Karpas-422 (cell line): ENCODE data around the gene SPACA9. TPM values are rescaled to one million over a fixed set of nuclear protein-coding genes. Genes with fewer than 3 reads are reported as not detected.

Experiments used
- DNase-seq: peaks from one replicate; pipeline ENCODE4 v3.0.0-alpha.2; 2015
- H2AFZ ChIP-seq: fragments of 200-600 bp; sonication (generic); 2 replicates; pipeline ENCODE4 v1.6.1; 2014; ENCODE audit warnings: antibody characterized with exemption, low read length, mixed read lengths
- H3K27ac ChIP-seq: fragments of 200-600 bp; sonication (generic); 2 replicates; pipeline ENCODE4 v1.5.1; 2014; ENCODE audit warnings: mild to moderate bottlenecking, low read length, moderate library complexity
- H3K27me3 ChIP-seq: fragments of 200-600 bp; sonication (generic); 2 replicates; pipeline ENCODE4 v1.6.1; 2014; ENCODE audit warnings: low read length, mixed read lengths
- H3K36me3 ChIP-seq: fragments of 200-600 bp; sonication (generic); 2 replicates; pipeline ENCODE4 v1.6.1; 2014; ENCODE audit warnings: low read length, mixed read lengths; ENCODE audit not compliant: insufficient read depth
- H3K4me1 ChIP-seq: fragments of 200-600 bp; sonication (generic); 2 replicates; pipeline ENCODE4 v1.6.1; 2014; ENCODE audit warnings: mild to moderate bottlenecking, low read length, mixed read lengths
- H3K4me2 ChIP-seq: fragments of 200-600 bp; sonication (generic); 2 replicates; pipeline ENCODE4 v1.6.1; 2014; ENCODE audit warnings: low read length, low read depth, mild to moderate bottlenecking; ENCODE audit not compliant: poor library complexity, severe bottlenecking
- H3K4me3 ChIP-seq: fragments of 200-600 bp; sonication (generic); 2 replicates; pipeline ENCODE4 v1.5.1; 2014; ENCODE audit warnings: mild to moderate bottlenecking, antibody characterized with exemption, low read length, mixed read lengths
- H3K79me2 ChIP-seq: fragments of 200-600 bp; sonication (generic); 2 replicates; pipeline ENCODE4 v1.6.1; 2014; ENCODE audit warnings: mild to moderate bottlenecking, low read length, mixed read lengths
- H3K9ac ChIP-seq: fragments of 200-600 bp; sonication (generic); 2 replicates; pipeline ENCODE4 v1.6.0; 2014; ENCODE audit warnings: low read length
- H3K9me2 ChIP-seq: fragments of 200-600 bp; sonication (generic), shearing (Covaris generic); replicated peaks from 2 replicates; pipeline ENCODE4 v1.6.0; 2014; ENCODE audit warnings: mild to moderate bottlenecking, low read length, moderate library complexity; ENCODE audit not compliant: insufficient read depth
- H3K9me3 ChIP-seq: fragments of 300-700, 200-600 bp; sonication (generic); 2 replicates; pipeline ENCODE4 v1.6.1; 2014; ENCODE audit warnings: low read length, mixed read lengths
- H4K20me1 ChIP-seq: fragments of 200-600 bp; sonication (generic); 2 replicates; pipeline ENCODE4 v1.6.1; 2014; ENCODE audit warnings: mild to moderate bottlenecking, antibody characterized with exemption, low read length, low read depth; ENCODE audit not compliant: insufficient read depth
- total RNA-seq: library from RNA; depleted of rRNA; stranded (reverse); fragments of >200 nt; shearing (Covaris generic); gene quantifications from 2 replicates; pipeline ENCODE4 v1.2.3, GENCODE V29; 2014; ENCODE audit warnings: low replicate concordance; rRNA removed

The SPACA9 gene
- 4.9 and 13.5 TPM in 2 replicates for total RNA-seq

GRCh38 chr9:132878695-132879456, at the start of gene SPACA9:
TSS of gene SPACA9 (plus strand) at chr9:132878898. CDS start at chr9:132883948, 5,050 bp downstream.
- no peaks in the 10 kb centered on the region for H3K27me3 ChIP-seq
- no peaks in the 10 kb centered on the region for H4K20me1 ChIP-seq
- H3K27ac ChIP-seq, result no peak within 1 kb of the TSS
- H3K4me3 ChIP-seq, result peak within 1 kb of the TSS; percentile 96
- H3K9me3 ChIP-seq, result no peaks in the 10 kb centered on the region
- no peaks in the 10 kb centered on the region for H3K9me2 ChIP-seq
- no peaks in the 10 kb centered on the region for H3K36me3 ChIP-seq
- peak within 1 kb of the TSS; percentile 98 for H3K4me2 ChIP-seq
- peaks cover 17% of the 10 kb centered on the region for H3K4me1 ChIP-seq
- peak; percentile 64 for DNase-seq
- H2AFZ ChIP-seq, result peak within 1 kb of the TSS; percentile 99
- H3K79me2 ChIP-seq, result no peaks in the 10 kb centered on the region
- H3K9ac ChIP-seq, result peak within 1 kb of the TSS; percentile 93

- Histone ChIP-seq H3K9me2 (no peaks in the 10 kb centered on the region), H3K9ac (no peak overlapping the region), H3K9me3 (no peaks in the 10 kb centered on the region), H4K20me1 (no peaks in the 10 kb centered on the region), H3K27me3 (no peaks in the 10 kb centered on the region), H3K79me2 (no peaks in the 10 kb centered on the region), H2AFZ (no peak overlapping the region), H3K27ac (no peak overlapping the region), H3K4me2 (no peak overlapping the region), H3K4me1 (no peaks in the 10 kb centered on the region), H3K4me3 (no peak overlapping the region), H3K36me3 (no peaks in the 10 kb centered on the region)
- no peak for DNase-seq
Observed at GRCh38 chr9:132832171-132832881, 46.4 kb upstream of the SPACA9 start.

GRCh38 chr9:132833550-132834121, 45.1 kb upstream of the SPACA9 start:
- Histone ChIP-seq H3K9me2 (no peaks in the 10 kb centered on the region), H4K20me1 (no peaks in the 10 kb centered on the region), H3K27me3 (no peaks in the 10 kb centered on the region), H3K79me2 (no peaks in the 10 kb centered on the region), H3K4me2 (no peak overlapping the region), H3K27ac (no peak overlapping the region), H3K36me3 (no peaks in the 10 kb centered on the region), H3K4me1 (no peaks in the 10 kb centered on the region), H3K4me3 (no peak overlapping the region), H3K9me3 (no peaks in the 10 kb centered on the region), H3K9ac (no peak overlapping the region), H2AFZ (no peak overlapping the region)
- DNase-seq, result no peak

- H3K4me2 ChIP-seq, result no peak overlapping the region
- DNase-seq, result no peak
- H3K4me1 ChIP-seq, result no peaks in the 10 kb centered on the region
- H3K9me2 ChIP-seq, result no peaks in the 10 kb centered on the region
- no peaks in the 10 kb centered on the region for H3K27me3 ChIP-seq
- H3K4me3 ChIP-seq, result no peak overlapping the region
- no peaks in the 10 kb centered on the region for H4K20me1 ChIP-seq
- no peaks in the 10 kb centered on the region for H3K36me3 ChIP-seq
- H3K79me2 ChIP-seq, result no peaks in the 10 kb centered on the region
- no peak overlapping the region for H2AFZ ChIP-seq
- H3K9me3 ChIP-seq, result no peaks in the 10 kb centered on the region
- H3K27ac ChIP-seq, result no peak overlapping the region
- H3K9ac ChIP-seq, result no peak overlapping the region
Observed at GRCh38 chr9:132834343-132834742, 44.4 kb upstream of the SPACA9 start.

- H3K27me3 ChIP-seq, result no peaks in the 10 kb centered on the region
- H3K36me3 ChIP-seq, result no peaks in the 10 kb centered on the region
- H4K20me1 ChIP-seq, result no peaks in the 10 kb centered on the region
- H3K9me2 ChIP-seq, result no peaks in the 10 kb centered on the region
- no peaks in the 10 kb centered on the region for H3K79me2 ChIP-seq
- H3K4me3 ChIP-seq, result no peak overlapping the region
- H2AFZ ChIP-seq, result no peak overlapping the region
- H3K27ac ChIP-seq, result no peak overlapping the region
- H3K4me1 ChIP-seq, result no peaks in the 10 kb centered on the region
- H3K4me2 ChIP-seq, result no peak overlapping the region
- no peak for DNase-seq
- no peak overlapping the region for H3K9ac ChIP-seq
- H3K9me3 ChIP-seq, result no peaks in the 10 kb centered on the region
Observed at GRCh38 chr9:132837501-132838286, 41.0 kb upstream of the SPACA9 start.

- H3K4me2 ChIP-seq, result no peak overlapping the region
- no peaks in the 10 kb centered on the region for H3K36me3 ChIP-seq
- no peaks in the 10 kb centered on the region for H3K79me2 ChIP-seq
- no peaks in the 10 kb centered on the region for H3K27me3 ChIP-seq
- no peak for DNase-seq
- no peaks in the 10 kb centered on the region for H3K4me1 ChIP-seq
- no peak overlapping the region for H2AFZ ChIP-seq
- no peaks in the 10 kb centered on the region for H3K9me2 ChIP-seq
- H3K4me3 ChIP-seq, result no peak overlapping the region
- H3K27ac ChIP-seq, result no peak overlapping the region
- no peaks in the 10 kb centered on the region for H3K9me3 ChIP-seq
- no peak overlapping the region for H3K9ac ChIP-seq
- no peaks in the 10 kb centered on the region for H4K20me1 ChIP-seq
Observed at GRCh38 chr9:132838291-132838690, 40.4 kb upstream of the SPACA9 start.

GRCh38 chr9:132840980-132841379, 37.7 kb upstream of the SPACA9 start:
- Histone ChIP-seq H3K4me2 (no peak overlapping the region), H3K79me2 (no peaks in the 10 kb centered on the region), H3K27me3 (no peaks in the 10 kb centered on the region), H3K4me3 (no peak overlapping the region), H3K4me1 (no peaks in the 10 kb centered on the region), H3K36me3 (no peaks in the 10 kb centered on the region), H3K9ac (no peak overlapping the region), H3K9me2 (no peaks in the 10 kb centered on the region), H3K27ac (no peak overlapping the region), H2AFZ (no peak overlapping the region), H4K20me1 (no peaks in the 10 kb centered on the region), H3K9me3 (no peaks in the 10 kb centered on the region)
- no peak for DNase-seq
